Chondrocyte (in vitro differentiated cells): ENCODE results near the gene CPZ. TPM values are rescaled to one million over a fixed set of nuclear protein-coding genes. Genes with fewer than 3 reads are reported as not detected.
"Not testable (repeated sequence)": the region's sequence is repeated elsewhere in the genome, so short reads cannot be mapped to it uniquely, and the experiment has no call there.

Experiments used
- DNase-seq: peaks from one replicate; pipeline ENCODE4 v3.0.0; 2021; ENCODE audit warnings: mixed read lengths, low spot score
- H3K27ac Mint-ChIP-seq: one replicate; pipeline ENCODE4 v1.8.0; 2021; ENCODE audit warnings: mild to moderate bottlenecking, moderate library complexity, mixed read lengths; ENCODE audit not compliant: unreplicated experiment
- H3K27me3 Mint-ChIP-seq: 2 replicates; pipeline ENCODE4 v1.8.0; 2021; ENCODE audit warnings: low read depth, mixed read lengths
- H3K36me3 Mint-ChIP-seq: 2 replicates; pipeline ENCODE4 v1.8.0; 2021; ENCODE audit warnings: low read depth, mixed read lengths
- H3K4me1 Mint-ChIP-seq: 2 replicates; pipeline ENCODE4 v1.8.0; 2021; ENCODE audit warnings: low read depth, mild to moderate bottlenecking, mixed read lengths
- H3K4me3 Mint-ChIP-seq: one replicate; pipeline ENCODE4 v1.8.0; 2021; ENCODE audit warnings: mild to moderate bottlenecking, moderate library complexity, mixed read lengths; ENCODE audit not compliant: unreplicated experiment
- H3K9me3 Mint-ChIP-seq: 2 replicates; pipeline ENCODE4 v1.8.0; 2021; ENCODE audit warnings: low read depth, mixed read lengths
- total RNA-seq: library from RNA; stranded (reverse); gene quantifications from 3 replicates; pipeline ENCODE4 v1.2.1, GENCODE V29; 2021
- TF ChIP-seq, protein P1 (sequence below): fragments of 200-600 bp; sonication (generic); IDR thresholded peaks from 2 replicates; pipeline ENCODE4 v1.5.0; 2021; ENCODE audit warnings: antibody characterized with exemption, mild to moderate bottlenecking, moderate library complexity

The CPZ gene
- total RNA-seq, 1 donor from 2014 or later = 9.5 TPM

DNA sequence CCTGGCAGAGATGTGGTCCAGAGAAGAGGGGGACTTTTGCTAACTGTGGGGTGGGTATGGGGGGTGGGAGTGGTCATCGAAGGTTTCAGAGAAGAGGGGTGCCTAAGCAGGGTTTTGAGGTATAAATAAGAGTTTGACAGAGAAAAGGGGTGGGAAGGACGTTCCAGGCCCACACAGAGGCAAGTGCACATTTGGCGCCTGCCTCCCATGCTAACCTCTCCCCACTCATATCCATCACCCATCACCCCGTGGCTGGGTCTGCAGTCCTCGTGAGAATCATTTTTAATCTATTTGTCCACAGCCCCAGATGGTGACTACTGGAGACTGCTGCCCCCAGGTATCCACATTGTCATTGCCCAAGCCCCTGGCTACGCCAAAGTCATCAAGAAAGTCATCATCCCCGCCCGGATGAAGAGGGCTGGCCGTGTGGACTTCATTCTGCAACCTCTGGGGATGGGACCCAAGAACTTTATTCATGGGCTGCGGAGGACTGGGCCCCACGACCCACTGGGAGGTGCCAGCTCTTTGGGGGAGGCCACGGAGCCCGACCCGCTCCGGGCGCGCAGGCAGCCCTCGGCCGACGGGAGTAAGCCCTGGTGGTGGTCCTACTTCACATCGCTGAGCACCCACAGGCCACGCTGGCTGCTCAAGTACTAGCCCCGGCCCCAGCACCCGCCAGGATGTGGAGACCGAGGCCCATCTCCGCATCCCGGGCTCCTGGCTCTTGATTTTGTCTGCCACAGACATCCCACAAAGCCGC lies 26.6 kb downstream of the CPZ start:
- H3K27ac Mint-ChIP-seq = no peak overlapping the region
- TF ChIP-seq, protein P1, sequence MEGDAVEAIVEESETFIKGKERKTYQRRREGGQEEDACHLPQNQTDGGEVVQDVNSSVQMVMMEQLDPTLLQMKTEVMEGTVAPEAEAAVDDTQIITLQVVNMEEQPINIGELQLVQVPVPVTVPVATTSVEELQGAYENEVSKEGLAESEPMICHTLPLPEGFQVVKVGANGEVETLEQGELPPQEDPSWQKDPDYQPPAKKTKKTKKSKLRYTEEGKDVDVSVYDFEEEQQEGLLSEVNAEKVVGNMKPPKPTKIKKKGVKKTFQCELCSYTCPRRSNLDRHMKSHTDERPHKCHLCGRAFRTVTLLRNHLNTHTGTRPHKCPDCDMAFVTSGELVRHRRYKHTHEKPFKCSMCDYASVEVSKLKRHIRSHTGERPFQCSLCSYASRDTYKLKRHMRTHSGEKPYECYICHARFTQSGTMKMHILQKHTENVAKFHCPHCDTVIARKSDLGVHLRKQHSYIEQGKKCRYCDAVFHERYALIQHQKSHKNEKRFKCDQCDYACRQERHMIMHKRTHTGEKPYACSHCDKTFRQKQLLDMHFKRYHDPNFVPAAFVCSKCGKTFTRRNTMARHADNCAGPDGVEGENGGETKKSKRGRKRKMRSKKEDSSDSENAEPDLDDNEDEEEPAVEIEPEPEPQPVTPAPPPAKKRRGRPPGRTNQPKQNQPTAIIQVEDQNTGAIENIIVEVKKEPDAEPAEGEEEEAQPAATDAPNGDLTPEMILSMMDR = no peak
- no peaks in the 10 kb centered on the region for H3K9me3 Mint-ChIP-seq
- DNase-seq = peak; percentile 78
- H3K4me1 Mint-ChIP-seq = no peaks in the 10 kb centered on the region
- no peaks in the 10 kb centered on the region for H3K36me3 Mint-ChIP-seq
- no peak overlapping the region for H3K4me3 Mint-ChIP-seq
- peaks cover 7% of the 10 kb centered on the region for H3K27me3 Mint-ChIP-seq

DNA sequence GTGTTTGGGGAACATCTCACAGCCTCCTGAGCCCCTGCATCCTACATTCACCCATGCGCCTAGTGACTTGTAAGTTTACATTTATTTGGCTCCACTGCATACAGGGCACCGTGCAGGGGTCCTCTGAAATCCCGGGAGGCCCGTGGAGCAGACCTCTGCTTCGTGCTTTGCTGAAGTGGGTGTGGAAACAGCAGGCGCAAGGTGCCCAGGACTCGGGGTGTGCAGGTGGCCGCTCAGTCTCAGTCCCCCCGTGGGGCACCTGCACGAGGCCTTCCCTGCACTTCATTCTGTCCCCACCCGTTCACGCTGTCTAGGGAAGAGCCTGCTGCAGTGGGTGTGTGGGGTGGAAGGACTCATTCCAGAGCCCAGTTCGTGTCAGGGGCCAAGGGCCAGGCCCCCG lies 28.6 kb downstream of the CPZ start:
- H3K27ac Mint-ChIP-seq, H3K36me3 Mint-ChIP-seq, H3K9me3 Mint-ChIP-seq, H3K27me3 Mint-ChIP-seq, H3K4me1 Mint-ChIP-seq, H3K4me3 Mint-ChIP-seq: not testable (repeated sequence)
- DNase-seq = peak; percentile 72

DNA sequence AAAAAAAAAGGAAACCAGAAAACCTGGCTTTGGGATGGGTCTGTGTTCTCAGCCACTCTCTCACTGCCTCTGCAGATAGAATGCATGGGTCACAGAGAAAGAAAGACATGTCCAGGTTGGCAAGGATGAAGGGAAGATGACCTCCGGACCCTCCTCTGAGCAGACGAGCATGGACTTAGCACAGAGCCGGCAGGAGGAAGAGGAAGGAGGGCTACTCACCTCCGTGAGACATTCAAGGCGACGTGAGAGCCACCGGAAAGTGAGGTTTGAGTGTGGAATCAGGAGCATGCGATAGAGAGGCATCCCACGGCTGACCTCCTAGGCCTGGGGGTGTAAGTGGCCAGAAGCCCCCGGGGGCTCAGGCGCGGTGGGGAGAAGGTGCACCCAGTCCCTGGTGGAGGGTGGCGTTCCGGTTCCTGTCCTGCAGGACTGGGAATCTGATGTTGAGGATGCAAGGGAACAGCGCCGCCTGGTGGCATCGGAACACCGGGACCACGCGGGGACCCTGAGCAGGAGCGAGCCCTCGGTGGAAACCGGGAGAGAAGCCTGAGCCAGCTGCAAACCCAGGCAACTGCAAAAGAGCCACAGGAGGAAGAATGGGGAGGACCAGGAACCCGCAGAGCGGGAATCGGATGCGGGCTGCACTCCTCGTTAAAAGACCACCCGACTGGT lies 32.2 kb downstream of the CPZ start:
- H3K4me3 Mint-ChIP-seq, H3K36me3 Mint-ChIP-seq, H3K27me3 Mint-ChIP-seq, H3K27ac Mint-ChIP-seq, H3K4me1 Mint-ChIP-seq, H3K9me3 Mint-ChIP-seq, DNase-seq: not testable (repeated sequence)

DNA sequence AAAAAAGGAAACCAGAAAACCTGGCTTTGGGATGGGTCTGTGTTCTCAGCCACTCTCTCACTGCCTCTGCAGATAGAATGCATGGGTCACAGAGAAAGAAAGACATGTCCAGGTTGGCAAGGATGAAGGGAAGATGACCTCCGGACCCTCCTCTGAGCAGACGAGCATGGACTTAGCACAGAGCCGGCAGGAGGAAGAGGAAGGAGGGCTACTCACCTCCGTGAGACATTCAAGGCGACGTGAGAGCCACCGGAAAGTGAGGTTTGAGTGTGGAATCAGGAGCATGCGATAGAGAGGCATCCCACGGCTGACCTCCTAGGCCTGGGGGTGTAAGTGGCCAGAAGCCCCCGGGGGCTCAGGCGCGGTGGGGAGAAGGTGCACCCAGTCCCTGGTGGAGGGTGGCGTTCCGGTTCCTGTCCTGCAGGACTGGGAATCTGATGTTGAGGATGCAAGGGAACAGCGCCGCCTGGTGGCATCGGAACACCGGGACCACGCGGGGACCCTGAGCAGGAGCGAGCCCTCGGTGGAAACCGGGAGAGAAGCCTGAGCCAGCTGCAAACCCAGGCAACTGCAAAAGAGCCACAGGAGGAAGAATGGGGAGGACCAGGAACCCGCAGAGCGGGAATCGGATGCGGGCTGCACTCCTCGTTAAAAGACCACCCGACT lies 37.8 kb downstream of the CPZ start:
- H3K4me3 Mint-ChIP-seq, H3K27ac Mint-ChIP-seq, H3K36me3 Mint-ChIP-seq, DNase-seq, H3K27me3 Mint-ChIP-seq, H3K4me1 Mint-ChIP-seq, H3K9me3 Mint-ChIP-seq: not testable (repeated sequence)

DNA sequence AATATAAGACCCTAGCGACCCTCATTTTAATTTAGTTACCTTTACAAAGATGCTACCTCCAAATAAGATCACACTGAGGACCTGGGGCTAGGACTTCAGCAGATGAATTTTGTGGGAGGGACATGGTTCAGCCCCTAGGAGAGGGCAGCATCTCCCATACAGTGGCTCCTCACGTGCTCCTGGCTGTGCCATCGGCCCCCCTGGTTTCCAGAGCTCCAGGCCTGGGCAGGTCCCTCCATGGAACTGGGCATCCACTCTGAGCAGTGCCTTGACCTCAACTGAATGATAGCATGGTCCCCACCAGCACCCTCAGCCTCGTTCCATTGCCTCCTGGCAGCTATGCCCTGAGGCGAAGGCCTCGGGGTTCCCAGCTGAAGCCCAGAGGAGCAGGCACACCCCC lies 39.3 kb downstream of the CPZ start:
- H3K4me1 Mint-ChIP-seq, H3K27me3 Mint-ChIP-seq, H3K4me3 Mint-ChIP-seq, H3K27ac Mint-ChIP-seq, H3K9me3 Mint-ChIP-seq, H3K36me3 Mint-ChIP-seq, DNase-seq: not testable (repeated sequence)

DNA sequence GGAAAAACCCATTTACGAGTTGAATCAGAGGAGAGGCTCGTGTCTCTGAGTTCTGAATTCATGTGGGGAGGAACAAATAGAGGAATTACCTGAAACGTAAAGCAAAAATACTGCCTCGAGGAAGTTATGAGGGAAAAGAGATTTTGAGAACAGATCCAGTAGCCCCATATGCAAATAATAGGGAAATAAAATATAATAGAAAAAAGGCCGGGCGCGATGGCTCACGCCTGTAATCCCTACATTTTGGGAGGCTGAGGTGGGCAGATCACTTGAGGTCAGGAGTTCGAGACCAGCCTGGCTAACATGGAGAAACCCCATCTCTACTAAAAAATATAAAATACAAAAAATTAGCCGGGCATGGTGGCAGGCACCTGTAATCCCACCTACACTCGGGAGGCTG lies 42.2 kb downstream of the CPZ start:
- not testable (repeated sequence) for H3K36me3 Mint-ChIP-seq, H3K4me1 Mint-ChIP-seq, H3K27ac Mint-ChIP-seq, DNase-seq, H3K9me3 Mint-ChIP-seq, H3K4me3 Mint-ChIP-seq
- peaks cover 16% of the 10 kb centered on the region for H3K27me3 Mint-ChIP-seq

DNA sequence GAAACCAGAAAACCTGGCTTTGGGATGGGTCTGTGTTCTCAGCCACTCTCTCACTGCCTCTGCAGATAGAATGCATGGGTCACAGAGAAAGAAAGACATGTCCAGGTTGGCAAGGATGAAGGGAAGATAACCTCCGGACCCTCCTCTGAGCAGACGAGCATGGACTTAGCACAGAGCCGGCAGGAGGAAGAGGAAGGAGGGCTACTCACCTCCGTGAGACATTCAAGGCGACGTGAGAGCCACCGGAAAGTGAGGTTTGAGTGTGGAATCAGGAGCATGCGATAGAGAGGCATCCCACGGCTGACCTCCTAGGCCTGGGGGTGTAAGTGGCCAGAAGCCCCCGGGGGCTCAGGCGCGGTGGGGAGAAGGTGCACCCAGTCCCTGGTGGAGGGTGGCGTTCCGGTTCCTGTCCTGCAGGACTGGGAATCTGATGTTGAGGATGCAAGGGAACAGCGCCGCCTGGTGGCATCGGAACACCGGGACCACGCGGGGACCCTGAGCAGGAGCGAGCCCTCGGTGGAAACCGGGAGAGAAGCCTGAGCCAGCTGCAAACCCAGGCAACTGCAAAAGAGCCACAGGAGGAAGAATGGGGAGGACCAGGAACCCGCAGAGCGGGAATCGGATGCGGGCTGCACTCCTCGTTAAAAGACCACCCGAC lies 43.5 kb downstream of the CPZ start:
- H3K4me3 Mint-ChIP-seq = not testable (repeated sequence)

DNA sequence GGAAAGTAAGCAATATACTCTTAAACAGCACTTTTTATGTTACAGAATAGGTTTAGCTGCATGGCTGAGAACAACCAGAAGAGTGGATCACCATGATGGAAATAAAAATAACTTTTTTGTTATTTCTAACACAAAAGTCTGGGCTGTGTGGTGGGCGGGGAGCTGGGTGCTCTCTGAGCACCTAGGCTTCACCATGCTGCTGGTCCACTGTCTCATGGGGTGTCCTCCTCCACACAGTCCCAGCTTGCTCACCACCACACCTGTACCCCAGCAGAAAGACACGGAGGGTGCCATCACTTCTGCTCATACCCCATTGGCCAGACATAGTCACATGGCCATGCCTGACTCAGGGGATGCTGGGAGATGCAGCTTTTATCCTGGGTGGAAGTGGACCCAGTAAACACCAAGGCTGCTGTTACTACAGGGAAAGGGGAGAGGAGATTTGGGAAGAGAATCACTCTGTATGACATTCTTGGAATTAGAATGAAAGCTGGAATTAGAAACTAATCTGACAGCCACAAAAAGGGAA lies 45.0 kb downstream of the CPZ start:
- DNase-seq = peak; percentile 43
- TF ChIP-seq, protein P1 = no peak
- Mint-ChIP-seq H3K4me3 (no peak overlapping the region), H3K4me1 (no peaks in the 10 kb centered on the region), H3K27ac (no peak overlapping the region), H3K9me3 (no peaks in the 10 kb centered on the region), H3K27me3 (peaks cover 23% of the 10 kb centered on the region), H3K36me3 (no peaks in the 10 kb centered on the region)

More for the DNA sequence above, 43.5 kb downstream of the CPZ start:
- H3K27ac Mint-ChIP-seq, H3K4me1 Mint-ChIP-seq, H3K9me3 Mint-ChIP-seq, H3K36me3 Mint-ChIP-seq, DNase-seq: not testable (repeated sequence)
- H3K27me3 Mint-ChIP-seq = peaks cover 16% of the 10 kb centered on the region
